Smooth muscle cell (in vitro differentiated cells): ENCODE results near the gene TENT5C. TPM values are rescaled to one million over a fixed set of nuclear protein-coding genes. Genes with fewer than 3 reads are reported as not detected.

Experiments used
- DNase-seq: peaks from one replicate; lab custom pipeline; 2025; ENCODE audit not compliant: unreplicated experiment; lab: John Stamatoyannopoulos, UW
- H2AFZ ChIP-seq: fragments of 200-600 bp; sonication (generic); 2 replicates; pipeline ENCODE4 v1.6.0; 2016; ENCODE audit warnings: antibody characterized with exemption, low read depth, mild to moderate bottlenecking
- H3F3A ChIP-seq: fragments of 200-600 bp; sonication (generic); 2 replicates; pipeline ENCODE4 v1.6.0; 2017; ENCODE audit warnings: antibody characterized with exemption, low read depth
- H3K27ac ChIP-seq: fragments of 200-600 bp; sonication (generic); 2 replicates; pipeline ENCODE4 v1.5.1; 2016; ENCODE audit warnings: low read depth, mild to moderate bottlenecking
- H3K27me3 ChIP-seq: fragments of 200-600 bp; sonication (generic); 2 replicates; pipeline ENCODE4 v1.6.1; 2016; ENCODE audit warnings: low read depth, mild to moderate bottlenecking
- H3K36me3 ChIP-seq: fragments of 200-600 bp; sonication (generic); 2 replicates; pipeline ENCODE4 v1.5.1; 2016; ENCODE audit warnings: low read depth
- H3K4me1 ChIP-seq: fragments of 200-600 bp; sonication (generic); 2 replicates; pipeline ENCODE4 v1.5.1; 2016; ENCODE audit warnings: low read depth
- H3K4me2 ChIP-seq: fragments of 200-600 bp; sonication (generic); 2 replicates; pipeline ENCODE4 v1.6.0; 2016; ENCODE audit warnings: mild to moderate bottlenecking
- H3K4me3 ChIP-seq: fragments of 200-600 bp; sonication (generic); 2 replicates; pipeline ENCODE4 v1.5.1; 2016; ENCODE audit warnings: mild to moderate bottlenecking
- H3K79me2 ChIP-seq: fragments of 200-600 bp; sonication (generic); 2 replicates; pipeline ENCODE4 v1.6.0; 2016; ENCODE audit warnings: low read depth, mild to moderate bottlenecking
- H3K9ac ChIP-seq: fragments of 200-600 bp; sonication (generic); 2 replicates; pipeline ENCODE4 v1.6.0; 2016; ENCODE audit warnings: low read depth
- H3K9me3 ChIP-seq: fragments of 200-600 bp; sonication (generic); replicated peaks from 2 replicates; pipeline ENCODE4 v1.5.1; 2016; ENCODE audit warnings: low read depth
- H4K20me1 ChIP-seq: fragments of 200-600 bp; sonication (generic); 2 replicates; pipeline ENCODE4 v1.6.0; 2016; ENCODE audit warnings: low read depth
- WGBS: methylation state at CpG from one replicate; pipeline ENCODE4 v1.1.7; 2016; ENCODE audit warnings: low lambda C conversion rate; 5-methylcytosine and 5-hydroxymethylcytosine counted together
- polyA plus RNA-seq: library from polyadenylated mRNA; unstranded; fragments of >200 nt; fragmentation: Nextera tagmentation; extraction: Ambion mirVana; gene quantifications from 2 replicates; pipeline ENCODE4 v1.2.1, GENCODE V29; 2016
- total RNA-seq: library from RNA; depleted of rRNA; stranded (reverse); fragments of >200 nt; gene quantifications from 2 replicates; pipeline ENCODE4 v1.2.3, GENCODE V29; 2014
- TF ChIP-seq, protein P1 (sequence below): fragments of 200-600 bp; sonication (generic); IDR thresholded peaks from 2 replicates; pipeline ENCODE4 v1.5.1; 2017; ENCODE audit warnings: borderline replicate concordance, mild to moderate bottlenecking, antibody characterized with exemption; ENCODE audit not compliant: insufficient read depth, poor library complexity, severe bottlenecking

Gene TENT5C
- total and polyA plus RNA-seq, 2 experiments from 2014 or later, result 5.3 to 5.7 TPM

- TF ChIP-seq, protein P1, sequence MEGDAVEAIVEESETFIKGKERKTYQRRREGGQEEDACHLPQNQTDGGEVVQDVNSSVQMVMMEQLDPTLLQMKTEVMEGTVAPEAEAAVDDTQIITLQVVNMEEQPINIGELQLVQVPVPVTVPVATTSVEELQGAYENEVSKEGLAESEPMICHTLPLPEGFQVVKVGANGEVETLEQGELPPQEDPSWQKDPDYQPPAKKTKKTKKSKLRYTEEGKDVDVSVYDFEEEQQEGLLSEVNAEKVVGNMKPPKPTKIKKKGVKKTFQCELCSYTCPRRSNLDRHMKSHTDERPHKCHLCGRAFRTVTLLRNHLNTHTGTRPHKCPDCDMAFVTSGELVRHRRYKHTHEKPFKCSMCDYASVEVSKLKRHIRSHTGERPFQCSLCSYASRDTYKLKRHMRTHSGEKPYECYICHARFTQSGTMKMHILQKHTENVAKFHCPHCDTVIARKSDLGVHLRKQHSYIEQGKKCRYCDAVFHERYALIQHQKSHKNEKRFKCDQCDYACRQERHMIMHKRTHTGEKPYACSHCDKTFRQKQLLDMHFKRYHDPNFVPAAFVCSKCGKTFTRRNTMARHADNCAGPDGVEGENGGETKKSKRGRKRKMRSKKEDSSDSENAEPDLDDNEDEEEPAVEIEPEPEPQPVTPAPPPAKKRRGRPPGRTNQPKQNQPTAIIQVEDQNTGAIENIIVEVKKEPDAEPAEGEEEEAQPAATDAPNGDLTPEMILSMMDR, result no peak
- DNase-seq, result no peak
- no peaks in the 10 kb centered on the region for H3K4me1 ChIP-seq
- H3K79me2 ChIP-seq, result no peaks in the 10 kb centered on the region
- no peak overlapping the region for H2AFZ ChIP-seq
- H3K27me3 ChIP-seq, result no peaks in the 10 kb centered on the region
- H3F3A ChIP-seq, result no peaks in the 10 kb centered on the region
- no peaks in the 10 kb centered on the region for H3K9me3 ChIP-seq
- H3K4me2 ChIP-seq, result no peak overlapping the region
- H3K36me3 ChIP-seq, result no peaks in the 10 kb centered on the region
- H3K9ac ChIP-seq, result no peak overlapping the region
- H3K4me3 ChIP-seq, result no peak overlapping the region
- no peak overlapping the region for H3K27ac ChIP-seq
- no peaks in the 10 kb centered on the region for H4K20me1 ChIP-seq
- 75% methylated on average over 3 of the region's 3 CpGs for WGBS
Observed at GRCh38 chr1:117580436-117580835, 25.4 kb upstream of the TENT5C start.

DNA sequence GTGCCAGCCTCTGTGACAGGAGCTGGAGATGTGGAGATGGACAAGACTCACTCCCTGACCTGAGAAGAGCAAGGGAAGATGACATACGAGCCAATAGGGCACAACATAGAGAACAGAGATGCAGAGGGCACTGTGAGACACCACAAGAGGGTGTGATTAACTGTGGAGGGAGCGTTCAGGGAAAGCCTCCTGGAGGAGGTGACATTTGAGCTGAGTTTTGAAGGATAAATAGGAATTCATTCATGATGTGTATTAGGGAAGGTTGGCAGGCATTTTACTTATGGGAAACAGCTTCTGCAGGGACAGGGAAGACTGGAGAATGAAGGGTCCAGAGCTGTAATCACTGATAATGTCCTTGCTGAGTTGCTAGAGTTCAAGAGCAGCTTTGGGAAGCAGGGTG is 25.0 kb upstream of the TENT5C start:
- H3K4me2 ChIP-seq, result no peak overlapping the region
- H3K9me3 ChIP-seq, result no peaks in the 10 kb centered on the region
- H4K20me1 ChIP-seq, result no peaks in the 10 kb centered on the region
- no peaks in the 10 kb centered on the region for H3K27me3 ChIP-seq
- no peaks in the 10 kb centered on the region for H3K4me1 ChIP-seq
- TF ChIP-seq, protein P1, result no peak
- no peaks in the 10 kb centered on the region for H3F3A ChIP-seq
- H3K36me3 ChIP-seq, result no peaks in the 10 kb centered on the region
- whole genome bisulfite sequencing, result 86% methylated on average over 2 of the region's 2 CpGs
- no peak overlapping the region for H3K4me3 ChIP-seq
- H3K27ac ChIP-seq, result no peak overlapping the region
- no peak for DNase-seq
- no peaks in the 10 kb centered on the region for H3K79me2 ChIP-seq
- no peak overlapping the region for H3K9ac ChIP-seq
- H2AFZ ChIP-seq, result no peak overlapping the region

- WGBS, result 89% methylated on average over 10 of the region's 10 CpGs
- no peak overlapping the region for H3K9ac ChIP-seq
- H3K4me1 ChIP-seq, result no peaks in the 10 kb centered on the region
- no peaks in the 10 kb centered on the region for H3K79me2 ChIP-seq
- no peaks in the 10 kb centered on the region for H4K20me1 ChIP-seq
- no peaks in the 10 kb centered on the region for H3K9me3 ChIP-seq
- TF ChIP-seq, protein P1, result no peak
- H3K4me3 ChIP-seq, result no peak overlapping the region
- H3F3A ChIP-seq, result no peaks in the 10 kb centered on the region
- no peaks in the 10 kb centered on the region for H3K27me3 ChIP-seq
- H3K27ac ChIP-seq, result no peak overlapping the region
- no peak for DNase-seq
- no peak overlapping the region for H3K4me2 ChIP-seq
- no peaks in the 10 kb centered on the region for H3K36me3 ChIP-seq
- H2AFZ ChIP-seq, result no peak overlapping the region
Observed at GRCh38 chr1:117581391-117581943, 24.4 kb upstream of the TENT5C start.

DNA sequence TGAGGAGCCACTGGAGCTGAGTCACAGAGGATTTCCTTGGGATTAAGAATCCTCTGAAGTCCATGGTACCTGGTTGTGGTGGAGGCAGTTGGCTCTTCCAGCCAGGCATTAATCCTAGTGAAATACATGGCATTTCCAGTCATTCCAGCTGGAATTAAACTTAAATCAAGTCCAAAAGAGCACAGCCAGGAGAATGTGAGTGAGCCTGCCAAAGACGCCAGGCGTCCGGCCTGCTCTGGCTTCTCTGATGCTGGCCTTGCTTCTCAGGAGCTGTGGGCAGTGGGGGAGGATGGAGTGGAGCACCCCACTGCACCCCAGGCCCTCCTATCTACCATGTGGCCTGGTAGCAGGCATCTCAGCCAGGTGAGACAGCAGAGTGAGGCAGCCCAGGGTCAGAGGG is 23.4 kb upstream of the TENT5C start:
- H3K27ac ChIP-seq, result no peak overlapping the region
- DNase-seq, result no peak
- no peak overlapping the region for H3K4me2 ChIP-seq
- H3K9me3 ChIP-seq, result no peaks in the 10 kb centered on the region
- TF ChIP-seq, protein P1, result no peak
- no peaks in the 10 kb centered on the region for H3K27me3 ChIP-seq
- WGBS, result 60% methylated on average over 3 of the region's 3 CpGs
- H3K36me3 ChIP-seq, result no peaks in the 10 kb centered on the region
- H3K79me2 ChIP-seq, result no peaks in the 10 kb centered on the region
- H3K4me1 ChIP-seq, result no peaks in the 10 kb centered on the region
- H3K4me3 ChIP-seq, result no peak overlapping the region
- H2AFZ ChIP-seq, result no peak overlapping the region
- no peaks in the 10 kb centered on the region for H3F3A ChIP-seq
- H4K20me1 ChIP-seq, result no peaks in the 10 kb centered on the region
- H3K9ac ChIP-seq, result no peak overlapping the region
